ENCODE measurements around the gene UGT1A6. TPM values are rescaled to one million over a fixed set of nuclear protein-coding genes. Genes with fewer than 3 reads are reported as not detected.
"Not testable (repeated sequence)": the region's sequence is repeated elsewhere in the genome, so short reads cannot be mapped to it uniquely, and the experiment has no call there.

The UGT1A6 gene
- total RNA-seq, 1 donor from 2014 or later = not detected

DNA sequence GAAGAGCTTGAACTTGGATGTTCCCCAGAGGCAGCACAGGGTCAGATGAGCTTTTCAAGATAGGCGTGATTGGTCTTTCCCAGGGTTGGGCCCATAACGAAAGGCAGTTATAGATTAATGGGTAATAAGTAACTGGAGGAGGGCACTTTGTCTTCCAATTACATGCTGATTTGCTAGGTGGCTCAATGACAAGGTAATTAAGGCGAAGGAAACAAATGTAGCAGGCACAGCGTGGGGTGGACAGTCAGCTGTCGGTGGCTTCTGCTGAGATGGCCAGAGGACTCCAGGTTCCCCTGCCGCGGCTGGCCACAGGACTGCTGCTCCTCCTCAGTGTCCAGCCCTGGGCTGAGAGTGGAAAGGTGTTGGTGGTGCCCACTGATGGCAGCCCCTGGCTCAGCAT lies 25.9 kb downstream of the UGT1A6 start, which contains the start of gene UGT1A4:
UGT1A4 (plus strand) TSS at position 185 of the 400 bp plus-strand sequence; CDS start at position 270, 85 bp downstream.
- DNase-seq (ENCODE audit: low read depth) = no peak

DNA sequence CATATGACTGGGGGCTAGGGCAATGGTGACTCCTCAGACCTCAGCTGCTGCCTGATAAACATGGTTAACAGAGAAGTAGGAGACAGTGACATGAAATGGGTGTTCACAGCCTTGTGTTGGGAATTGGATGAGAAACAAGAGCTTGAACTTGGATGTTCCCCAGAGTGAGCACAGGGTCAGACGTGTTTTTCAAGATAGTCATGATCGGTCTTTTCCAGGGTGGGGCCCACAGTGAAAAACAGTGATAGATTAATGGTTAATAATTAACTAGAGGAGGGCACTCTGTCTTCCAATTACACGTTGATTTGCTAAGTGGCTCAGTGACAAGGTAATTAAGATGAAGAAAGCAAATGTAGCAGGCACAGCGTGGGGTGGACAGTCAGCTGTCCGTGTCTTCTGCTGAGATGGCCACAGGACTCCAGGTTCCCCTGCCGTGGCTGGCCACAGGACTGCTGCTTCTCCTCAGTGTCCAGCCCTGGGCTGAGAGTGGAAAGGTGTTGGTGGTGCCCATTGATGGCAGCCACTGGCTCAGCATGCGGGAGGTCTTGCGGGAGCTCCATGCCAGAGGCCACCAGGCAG lies 36.1 kb downstream of the UGT1A6 start, which contains the start of gene UGT1A3:
UGT1A3 (plus strand) TSS at position 320 of the 579 bp plus-strand sequence; CDS start at position 405, 85 bp downstream.
- DNase-seq (ENCODE audit: low read depth) = no peak

GRCh38 chr2:233736868-233737653 lies 44.4 kb downstream of the UGT1A6 start:
- DNase-seq (ENCODE audit: low read depth) = not testable (repeated sequence)

DNA sequence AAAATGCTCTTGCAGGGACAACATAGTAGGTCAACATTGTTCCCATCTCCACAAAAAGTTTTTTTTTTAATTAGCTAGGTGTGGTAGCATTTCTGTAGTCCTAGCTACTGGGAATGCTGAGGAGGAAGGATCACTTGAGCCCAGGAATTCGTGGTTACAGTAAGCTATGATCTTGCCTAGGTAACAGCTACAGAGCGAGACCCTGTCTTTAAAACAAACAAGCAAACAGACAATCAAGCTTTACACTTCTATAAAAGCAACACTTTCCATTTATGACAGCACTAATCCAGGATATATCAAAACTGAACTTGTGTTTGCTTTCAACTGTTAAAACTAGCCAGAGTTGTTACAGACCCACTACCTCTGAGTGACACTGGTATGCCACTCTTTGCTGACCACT lies 48.2 kb downstream of the UGT1A6 start:
- no peak for DNase-seq (ENCODE audit: low read depth)

GRCh38 chr2:233743464-233744259 lies 51.0 kb downstream of the UGT1A6 start:
- no peak for DNase-seq (ENCODE audit: low read depth)

GRCh38 chr2:233745073-233745755 lies 52.5 kb downstream of the UGT1A6 start:
- DNase-seq (ENCODE audit: low read depth) = no peak

DNA sequence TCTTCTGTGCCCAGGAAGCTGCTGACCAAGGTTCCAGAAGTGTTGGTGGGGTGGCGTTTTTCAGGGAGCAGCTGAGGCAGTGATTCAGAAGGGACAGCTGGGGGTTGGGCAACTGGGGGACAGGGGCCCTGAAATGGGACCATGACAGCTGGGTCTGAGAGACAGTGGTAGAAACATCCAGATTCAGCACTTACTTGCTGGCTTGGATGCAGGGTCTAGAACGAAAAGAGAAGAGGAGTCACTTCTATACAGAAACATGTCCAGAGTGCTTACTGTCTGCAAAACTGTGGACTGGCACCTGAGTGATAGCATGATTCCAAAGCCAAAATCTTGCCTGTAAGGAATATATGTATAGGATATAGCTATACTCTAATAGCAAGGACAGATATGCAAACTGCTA lies 53.1 kb downstream of the UGT1A6 start:
- not testable (repeated sequence) for DNase-seq (ENCODE audit: low read depth)

DNA sequence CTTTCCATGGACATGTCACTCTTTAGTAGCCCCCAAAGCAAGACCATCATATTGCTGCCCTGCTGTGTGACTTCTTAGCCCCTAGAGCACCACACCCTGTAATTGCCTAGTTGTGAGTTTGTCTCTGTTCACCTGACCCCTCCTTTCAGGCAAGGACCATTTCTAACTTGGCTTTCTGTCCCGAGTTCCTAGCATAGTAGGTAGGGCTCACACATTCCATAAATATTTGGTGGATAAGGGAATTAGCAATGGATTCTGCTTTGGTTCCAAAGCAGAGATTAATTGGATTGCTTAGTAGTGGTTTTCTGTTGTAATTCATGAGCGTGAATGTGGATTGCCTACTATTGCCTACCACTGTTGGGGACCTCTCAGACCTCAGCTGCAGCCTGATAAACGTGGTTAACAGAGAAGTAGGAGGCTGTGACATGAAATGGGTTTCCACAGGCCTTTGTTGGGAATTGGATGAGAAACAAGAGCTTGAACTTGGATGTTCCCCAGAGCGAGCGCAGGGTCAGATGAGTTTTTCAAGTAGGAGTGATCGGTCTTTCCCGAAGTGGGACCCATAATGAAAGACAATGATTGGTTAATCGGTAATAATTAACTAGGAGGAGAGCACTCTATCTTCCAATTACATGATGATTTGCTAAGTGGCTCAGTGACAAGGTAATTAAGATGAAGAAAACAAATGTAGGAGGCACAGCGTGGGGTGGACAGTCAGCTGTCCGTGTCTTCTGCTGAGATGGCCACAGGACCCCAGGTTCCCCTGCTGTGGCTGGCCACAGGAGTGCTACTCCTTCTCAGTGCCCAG lies 54.0 kb downstream of the UGT1A6 start:
- DNase-seq (ENCODE audit: low read depth) = no peak

DNA sequence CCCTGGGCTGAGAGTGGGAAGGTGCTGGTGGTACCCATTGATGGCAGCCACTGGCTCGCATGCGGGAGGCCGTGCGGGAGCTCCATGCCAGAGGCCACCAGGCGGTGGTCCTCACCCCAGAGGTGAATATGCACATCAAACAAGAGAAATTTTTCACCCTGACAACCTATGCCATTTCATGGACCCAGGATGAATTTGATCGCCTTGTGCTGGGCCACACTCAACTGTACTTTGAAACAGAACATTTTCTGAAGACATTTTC lies 54.5 kb downstream of the UGT1A6 start:
- no peak for DNase-seq (ENCODE audit: low read depth)

GRCh38 chr2:233750689-233751088 lies 58.0 kb downstream of the UGT1A6 start:
- DNase-seq (ENCODE audit: low read depth) = not testable (repeated sequence)

DNA sequence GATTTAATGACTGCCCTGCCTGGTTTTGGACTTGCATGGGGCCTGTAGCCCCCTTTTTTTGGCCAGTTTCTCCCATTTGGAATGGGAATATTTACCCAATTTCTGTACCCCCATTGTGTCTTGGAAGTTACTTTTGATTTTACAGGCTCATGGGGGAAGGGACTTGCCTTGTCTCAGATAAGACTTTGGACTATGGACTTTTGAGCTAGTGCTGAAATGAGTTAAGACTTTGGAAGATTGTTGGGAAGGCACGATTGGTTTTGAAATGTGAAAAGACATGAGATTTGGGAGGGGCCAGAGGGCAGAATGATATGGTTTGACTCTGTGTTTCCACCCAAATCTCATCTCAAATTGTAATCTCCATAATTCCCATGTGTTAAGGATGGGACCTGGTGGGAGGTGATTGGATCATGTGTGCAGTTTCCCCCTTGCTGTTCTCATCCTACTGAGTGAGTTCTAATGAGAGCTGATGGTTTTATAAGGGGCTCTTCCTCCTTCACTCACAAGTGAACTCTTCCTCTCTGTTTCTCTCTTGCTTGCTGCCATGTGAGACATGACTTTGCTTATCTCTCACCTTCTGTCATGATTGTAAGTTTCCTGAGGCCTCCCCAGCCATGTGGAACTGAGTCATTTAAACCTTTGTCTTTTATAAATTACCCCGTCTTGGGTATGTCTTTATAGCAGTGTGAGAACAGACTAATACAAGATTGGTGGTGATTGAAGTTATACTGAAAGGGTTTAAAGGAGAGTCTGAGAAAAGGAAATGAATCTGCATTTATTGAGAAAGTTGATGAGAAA lies 58.7 kb downstream of the UGT1A6 start:
- DNase-seq (ENCODE audit: low read depth) = not testable (repeated sequence)

- no peak for DNase-seq (ENCODE audit: low read depth)
Observed at GRCh38 chr2:233754872-233755611, 62.4 kb downstream of the UGT1A6 start.

GRCh38 chr2:233756429-233757081 lies 63.9 kb downstream of the UGT1A6 start:
- no peak for DNase-seq (ENCODE audit: low read depth)

- no peak for DNase-seq (ENCODE audit: low read depth)
Observed at GRCh38 chr2:233758141-233758540, 65.5 kb downstream of the UGT1A6 start.

- DNase-seq (ENCODE audit: low read depth) = no peak
Observed at GRCh38 chr2:233758849-233759248, 66.2 kb downstream of the UGT1A6 start.

GRCh38 chr2:233760043-233760442 lies 67.4 kb downstream of the UGT1A6 start, which contains the start of gene UGT1A1:
Gene UGT1A1 (plus strand): TSS chr2:233760270. CDS start chr2:233760288, 18 bp downstream.
- DNase-seq (ENCODE audit: low read depth) = no peak

DNA sequence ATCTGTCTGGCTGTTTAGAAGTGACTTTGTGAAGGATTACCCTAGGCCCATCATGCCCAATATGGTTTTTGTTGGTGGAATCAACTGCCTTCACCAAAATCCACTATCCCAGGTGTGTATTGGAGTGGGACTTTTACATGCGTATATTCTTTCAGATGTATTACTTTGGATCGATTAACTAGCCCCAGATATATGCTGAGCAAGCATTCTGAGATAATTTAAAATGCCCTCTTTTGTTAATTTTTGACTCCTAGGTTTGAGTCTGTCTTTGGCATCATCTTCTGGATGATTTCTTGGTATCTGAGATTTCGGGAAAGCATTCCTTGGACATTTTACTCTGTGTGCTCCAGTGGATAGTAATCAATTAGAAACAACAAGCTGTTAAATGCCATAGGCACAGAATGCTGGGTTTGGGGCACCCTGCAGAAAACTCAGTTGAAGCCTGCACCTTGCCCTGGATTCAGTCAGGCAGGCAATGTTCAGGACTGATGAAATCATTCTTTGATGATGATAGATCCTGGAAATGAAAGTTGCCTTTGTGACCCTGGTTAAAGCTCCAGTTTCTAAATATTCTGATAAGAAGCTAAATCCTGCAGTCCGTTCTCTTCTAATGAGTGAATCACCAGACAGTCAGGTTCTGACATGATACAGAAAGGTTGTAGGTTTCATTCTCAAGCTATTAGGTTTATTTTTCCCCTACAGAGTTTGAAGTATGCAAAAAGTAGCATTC lies 68.5 kb downstream of the UGT1A6 start:
- DNase-seq (ENCODE audit: low read depth) = no peak

DNA sequence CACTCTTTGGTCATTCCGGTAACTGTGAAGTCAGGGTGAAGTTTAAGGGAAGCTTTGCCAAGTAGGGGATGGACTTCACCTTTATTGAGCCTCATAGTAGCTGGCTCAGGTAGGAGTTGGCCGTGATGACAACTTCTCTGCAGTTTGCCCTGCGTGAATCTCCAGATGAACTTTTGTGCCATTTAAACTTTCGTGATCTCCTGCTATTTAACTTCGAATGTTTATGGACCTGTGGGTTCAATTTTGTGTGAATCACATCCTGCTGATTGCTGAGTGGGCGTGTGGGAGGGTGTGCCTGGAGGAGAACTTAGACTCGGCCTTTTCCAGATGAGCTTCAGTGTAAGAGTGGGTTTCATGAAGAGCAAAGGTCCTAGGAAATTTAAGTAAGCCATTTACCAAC lies 71.6 kb downstream of the UGT1A6 start:
- no peak for DNase-seq (ENCODE audit: low read depth)

All from myocyte (in vitro differentiated cells).